Measurements from ENCODE around the gene MASP1.

DNA sequence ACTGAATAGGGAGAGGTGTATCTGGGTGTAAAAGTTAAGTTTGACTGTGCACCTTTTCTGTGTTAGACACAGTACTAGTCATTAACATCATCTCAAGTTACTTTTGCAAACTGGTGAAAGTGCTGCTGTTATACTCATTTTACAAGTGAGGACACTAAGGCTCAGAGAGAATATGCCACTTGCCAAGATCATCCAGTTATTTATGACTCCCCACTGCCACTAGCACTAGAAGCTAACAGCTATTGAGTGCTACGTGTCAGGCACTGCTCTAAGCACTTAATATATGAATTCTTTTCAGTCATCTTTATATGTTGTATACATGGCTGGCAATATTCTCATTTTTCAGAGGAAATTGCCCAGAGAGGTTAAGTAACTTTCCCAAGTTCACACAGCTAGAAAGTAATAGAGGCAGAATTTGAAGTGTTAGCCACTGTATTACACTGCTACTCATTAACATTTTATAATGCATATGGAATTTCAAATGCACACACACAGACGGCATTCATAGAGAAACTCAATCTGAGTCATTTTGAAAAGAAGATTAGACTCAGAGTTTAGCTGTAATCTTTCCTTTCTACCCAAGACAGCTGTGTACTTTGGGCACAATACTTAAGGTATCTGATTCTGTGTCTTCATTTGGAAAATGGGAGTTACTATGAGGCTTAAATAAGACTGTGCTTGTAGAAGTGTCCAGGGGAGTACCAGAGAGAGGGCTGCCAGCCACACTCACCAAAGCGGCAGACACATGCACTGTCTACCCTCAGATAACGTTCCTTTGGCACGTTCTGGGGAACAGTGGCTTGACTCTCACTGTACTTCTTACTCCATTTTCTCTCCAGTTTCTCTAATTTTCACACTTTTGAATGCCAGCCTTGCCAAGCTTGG lies 1.3 kb upstream of the MASP1 start:
- TF ChIP-seq, protein P1, sequence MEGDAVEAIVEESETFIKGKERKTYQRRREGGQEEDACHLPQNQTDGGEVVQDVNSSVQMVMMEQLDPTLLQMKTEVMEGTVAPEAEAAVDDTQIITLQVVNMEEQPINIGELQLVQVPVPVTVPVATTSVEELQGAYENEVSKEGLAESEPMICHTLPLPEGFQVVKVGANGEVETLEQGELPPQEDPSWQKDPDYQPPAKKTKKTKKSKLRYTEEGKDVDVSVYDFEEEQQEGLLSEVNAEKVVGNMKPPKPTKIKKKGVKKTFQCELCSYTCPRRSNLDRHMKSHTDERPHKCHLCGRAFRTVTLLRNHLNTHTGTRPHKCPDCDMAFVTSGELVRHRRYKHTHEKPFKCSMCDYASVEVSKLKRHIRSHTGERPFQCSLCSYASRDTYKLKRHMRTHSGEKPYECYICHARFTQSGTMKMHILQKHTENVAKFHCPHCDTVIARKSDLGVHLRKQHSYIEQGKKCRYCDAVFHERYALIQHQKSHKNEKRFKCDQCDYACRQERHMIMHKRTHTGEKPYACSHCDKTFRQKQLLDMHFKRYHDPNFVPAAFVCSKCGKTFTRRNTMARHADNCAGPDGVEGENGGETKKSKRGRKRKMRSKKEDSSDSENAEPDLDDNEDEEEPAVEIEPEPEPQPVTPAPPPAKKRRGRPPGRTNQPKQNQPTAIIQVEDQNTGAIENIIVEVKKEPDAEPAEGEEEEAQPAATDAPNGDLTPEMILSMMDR (IDR thresholded peaks at IDR 0.05; ENCODE audit: low read length): no peak
- TF ChIP-seq EZH2 (IDR thresholded peaks at IDR 0.05; ENCODE audit: borderline replicate concordance, low read length): no peak
